ENCODE results near the gene JAKMIP1. TPM values are rescaled to one million over a fixed set of nuclear protein-coding genes. Genes with fewer than 3 reads are reported as not detected.

The JAKMIP1 gene
- total RNA-seq, 2 donors from 2014 or later = 0.14 TPM

- no peak for DNase-seq (ENCODE audit: low spot score)
- intact Hi-C loops (cut with DNase I) = no loop called here
These were observed 9.9 kb downstream of the JAKMIP1 start for GRCh38 chr4:6190486-6190885.

- intact Hi-C loops (cut with DNase I) = no loop called here
These were observed 10.8 kb downstream of the JAKMIP1 start for GRCh38 chr4:6189511-6189910.

GRCh38 chr4:6188687-6189305 is 11.6 kb downstream of the JAKMIP1 start:
- no peak for DNase-seq (ENCODE audit: low spot score)
- intact Hi-C loops (cut with DNase I) = no loop called here

More at GRCh38 chr4:6189511-6189910, 10.8 kb downstream of the JAKMIP1 start:
- DNase-seq (ENCODE audit: low spot score) = no peak

GRCh38 chr4:6184169-6184568 is 16.2 kb downstream of the JAKMIP1 start:
- intact Hi-C loops (cut with DNase I) = no loop called here
- DNase-seq (ENCODE audit: low spot score) = peak; percentile 26

GRCh38 chr4:6183740-6184139 is 16.6 kb downstream of the JAKMIP1 start:
- intact Hi-C loops (cut with DNase I) = no loop called here
- DNase-seq (ENCODE audit: low spot score) = peak; percentile 10

GRCh38 chr4:6182376-6183280 is 17.7 kb downstream of the JAKMIP1 start:
- DNase-seq (ENCODE audit: low spot score) = peak; percentile 41
- intact Hi-C loops (cut with DNase I) = no loop called here

GRCh38 chr4:6180841-6181631 is 19.3 kb downstream of the JAKMIP1 start:
- DNase-seq (ENCODE audit: low spot score) = no peak
- intact Hi-C loops (cut with DNase I) = no loop called here

- intact Hi-C loops (cut with DNase I) = no loop called here
- DNase-seq (ENCODE audit: low spot score) = peak; percentile 32
These were observed 21.0 kb downstream of the JAKMIP1 start for GRCh38 chr4:6179362-6179761.

- DNase-seq (ENCODE audit: low spot score) = no peak
- intact Hi-C loops (cut with DNase I) = no loop called here
These were observed 21.6 kb downstream of the JAKMIP1 start for GRCh38 chr4:6178757-6179156.

- intact Hi-C loops (cut with DNase I) = no loop called here
- DNase-seq (ENCODE audit: low spot score) = peak; percentile 13
These were observed 22.7 kb downstream of the JAKMIP1 start for GRCh38 chr4:6177587-6178197.

- DNase-seq (ENCODE audit: low spot score) = no peak
- intact Hi-C loops (cut with DNase I) = no loop called here
These were observed 24.9 kb downstream of the JAKMIP1 start for GRCh38 chr4:6175426-6175825.

GRCh38 chr4:6172927-6173200 is 27.5 kb downstream of the JAKMIP1 start:
- intact Hi-C loops (cut with DNase I) = no loop called here
- no peak for DNase-seq (ENCODE audit: low spot score)

- intact Hi-C loops (cut with DNase I) = no loop called here
- no peak for DNase-seq (ENCODE audit: low spot score)
These were observed 28.0 kb downstream of the JAKMIP1 start for GRCh38 chr4:6172093-6172926.

- DNase-seq (ENCODE audit: low spot score) = no peak
- intact Hi-C loops (cut with DNase I) = no loop called here
These were observed 31.1 kb downstream of the JAKMIP1 start for GRCh38 chr4:6169239-6169638.

- intact Hi-C loops (cut with DNase I) = no loop called here
- no peak for DNase-seq (ENCODE audit: low spot score)
These were observed 34.6 kb downstream of the JAKMIP1 start for GRCh38 chr4:6165766-6166165.

- DNase-seq (ENCODE audit: low spot score) = peak; percentile 9
These were observed 37.5 kb downstream of the JAKMIP1 start for GRCh38 chr4:6162885-6163284.

GRCh38 chr4:6161921-6162464 is 38.4 kb downstream of the JAKMIP1 start:
- peak; percentile 19 for DNase-seq (ENCODE audit: low spot score)
- intact Hi-C loops (cut with DNase I) = no loop called here

More at GRCh38 chr4:6162885-6163284, 37.5 kb downstream of the JAKMIP1 start:
- intact Hi-C loops (cut with DNase I) = no loop called here

- intact Hi-C loops (cut with DNase I) = no loop called here
- DNase-seq (ENCODE audit: low spot score) = peak; percentile 49
These were observed 39.8 kb downstream of the JAKMIP1 start for GRCh38 chr4:6160536-6160935.

GRCh38 chr4:6157926-6158325 is 42.4 kb downstream of the JAKMIP1 start:
- peak; percentile 73 for DNase-seq (ENCODE audit: low spot score)
- intact Hi-C loops (cut with DNase I) = no loop called here

All from posterior vena cava (tissue), 2 donors.